Small intestine (tissue), 7 donors: ENCODE results near the gene RERE. TPM values are rescaled to one million over a fixed set of nuclear protein-coding genes. Genes with fewer than 3 reads are reported as not detected.

Experiments
- DNase-seq, 2 donors: peaks; one replicate each; pipeline versions ENCODE4 v3.0.0 to v3.0.0-alpha.2; 2013
- FAIRE-seq: peaks from 2 replicates; lab custom pipeline; 2012; peaks lifted over from hg19 to GRCh38; lab: Jason Lieb, UNC
- H3K27ac ChIP-seq, 3 donors: one replicate each; pipeline ENCODE4 v1.5.1; 2013; ENCODE audit warnings: low read length in 2 of 3, mild to moderate bottlenecking in 2 of 3, control low read depth in 1 of 3, inconsistent platforms in 1 of 3, low read depth in 1 of 3, moderate library complexity in 1 of 3
- H3K27me3 ChIP-seq, 3 donors: one replicate each; pipeline ENCODE4 v1.6.1; 2013; ENCODE audit warnings: low read length in 3 of 3, inconsistent platforms in 1 of 3; ENCODE audit not compliant: control insufficient read depth in 3 of 3, insufficient read depth in 3 of 3
- H3K36me3 ChIP-seq, 3 donors: one replicate each; pipeline ENCODE4 v1.6.1; 2013; ENCODE audit warnings: low read length in 3 of 3, inconsistent platforms in 1 of 3, low read depth in 1 of 3, mild to moderate bottlenecking in 1 of 3, moderate library complexity in 1 of 3; ENCODE audit not compliant: control insufficient read depth in 3 of 3, insufficient read depth in 2 of 3
- H3K4me1 ChIP-seq, 3 donors: one replicate each; pipeline ENCODE4 v1.6.1; 2013; ENCODE audit warnings: low read length in 2 of 3, inconsistent platforms in 1 of 3, low read depth in 1 of 3, mild to moderate bottlenecking in 1 of 3, moderate library complexity in 1 of 3; ENCODE audit not compliant: control insufficient read depth in 3 of 3, insufficient read depth in 2 of 3
- H3K4me3 ChIP-seq, 3 donors: one replicate each; pipeline ENCODE4 v1.5.1; 2013; ENCODE audit warnings: low read length in 3 of 3, control low read depth in 1 of 3, inconsistent platforms in 1 of 3, low read depth in 1 of 3, mild to moderate bottlenecking in 1 of 3, moderate library complexity in 1 of 3
- H3K9me3 ChIP-seq, 2 donors: one replicate each; pipeline ENCODE4 v1.6.1; 2013; ENCODE audit warnings: low read depth in 1 of 2, low read length in 1 of 2; ENCODE audit not compliant: control insufficient read depth in 2 of 2, insufficient read depth in 1 of 2
- WGBS, 3 donors: extraction: QIAGEN DNeasy Blood & Tissue Kit; methylation state at CpG; one replicate each; pipeline ENCODE4 v1.1.7; 2013; 5-methylcytosine and 5-hydroxymethylcytosine counted together
- polyA plus RNA-seq, 4 donors: library from polyadenylated mRNA; stranded (reverse) in 3 of 4; unstranded in 1 of 4; fragments of 200-250 nt in 3 of 4; fragments of 120-200 nt in 1 of 4; gene quantifications; one replicate each; pipeline versions ENCODE4 v1.2.1 to v1.2.3, GENCODE V29; 2013
- donor health status: healthy with polysubstance abuse.
- donor health status: control.
- donor health status: control.
- donor health status: Bipolar disorder and iron deficiency.
- donor health status: healthy.

Gene RERE
- polyA plus RNA-seq, 4 donors = 19.5 to 66.8 (median 25.8) TPM

- Histone ChIP-seq H3K4me1 (peaks cover 10 to 59% (median 58%) of the 10 kb centered on the region in 3 donors), H3K27me3 (no peaks in the 10 kb centered on the region), H3K27ac (no peak overlapping the region), H3K4me3 (peak overlapping the region in 1 of 3 donors; percentile 9), H3K9me3 (no peaks in the 10 kb centered on the region), H3K36me3 (no peaks in the 10 kb centered on the region)
- WGBS, 3 donors = 83 to 86% (median 84%) methylated on average over 4 of the region's 4 CpGs
- FAIRE-seq (no peak), DNase-seq (no peak)
These were observed 152.6 kb downstream of the RERE start for GRCh38 chr1:8664887-8665286.

GRCh38 chr1:8663915-8664329, 153.5 kb downstream of the RERE start:
- no peak overlapping the region for H3K4me3 ChIP-seq
- 6 to 13% (median 7%) methylated on average over 2 of the region's 2 CpGs for WGBS, 3 donors
- peak overlapping the region; percentile 22 to 68 (median 26) for H3K27ac ChIP-seq
- peak; percentile 75 to 76 for DNase-seq
- H3K36me3 ChIP-seq = no peaks in the 10 kb centered on the region
- no peaks in the 10 kb centered on the region for H3K9me3 ChIP-seq
- H3K27me3 ChIP-seq = no peaks in the 10 kb centered on the region
- FAIRE-seq = no peak
- peaks cover 10 to 59% (median 58%) of the 10 kb centered on the region in 3 donors for H3K4me1 ChIP-seq

- no peaks in the 10 kb centered on the region for H3K9me3 ChIP-seq
- FAIRE-seq (no peak), DNase-seq (no peak)
- no peaks in the 10 kb centered on the region for H3K36me3 ChIP-seq
- WGBS, 3 donors = 77 to 84% (median 82%) methylated on average over 4 of the region's 4 CpGs
- peak overlapping the region; percentile 3 to 68 (median 22) for H3K27ac ChIP-seq
- H3K27me3 ChIP-seq = no peaks in the 10 kb centered on the region
- H3K4me3 ChIP-seq = no peak overlapping the region
- peaks cover 10 to 58% (median 58%) of the 10 kb centered on the region in 3 donors for H3K4me1 ChIP-seq
These were observed 154.2 kb downstream of the RERE start for GRCh38 chr1:8663090-8663802.

GRCh38 chr1:8662380-8663072, 154.9 kb downstream of the RERE start:
- H3K36me3 ChIP-seq = peaks cover 0 to 1% (median 0%) of the 10 kb centered on the region in 3 donors
- DNase-seq = no peak
- H3K4me1 ChIP-seq = peaks cover 10 to 56% (median 55%) of the 10 kb centered on the region in 3 donors
- H3K27ac ChIP-seq = peak overlapping the region in 1 of 3 donors; percentile 66
- no peaks in the 10 kb centered on the region for H3K27me3 ChIP-seq
- H3K4me3 ChIP-seq = no peak overlapping the region
- H3K9me3 ChIP-seq = no peaks in the 10 kb centered on the region
- 96 to 97% (median 97%) methylated on average over 4 of the region's 4 CpGs for WGBS, 3 donors
- no peak for FAIRE-seq

GRCh38 chr1:8661185-8662110, 156.0 kb downstream of the RERE start:
- H3K9me3 ChIP-seq = no peaks in the 10 kb centered on the region
- H3K27ac ChIP-seq = peak overlapping the region in 2 of 3 donors; percentile 61 to 83
- DNase-seq (peak; percentile 20 to 50), FAIRE-seq (no peak)
- peaks cover 10 to 50% (median 48%) of the 10 kb centered on the region in 3 donors for H3K4me1 ChIP-seq
- no peaks in the 10 kb centered on the region for H3K27me3 ChIP-seq
- no peak overlapping the region for H3K4me3 ChIP-seq
- H3K36me3 ChIP-seq = peaks cover 0 to 3% (median 0%) of the 10 kb centered on the region in 3 donors
- 12 to 38% (median 36%) methylated on average over 8 of the region's 8 CpGs for WGBS, 3 donors

GRCh38 chr1:8660411-8660828, 157.0 kb downstream of the RERE start:
- DNase-seq (no peak), FAIRE-seq (no peak)
- Histone ChIP-seq H3K9me3 (no peaks in the 10 kb centered on the region), H3K27ac (peak overlapping the region in 1 of 3 donors; percentile 1), H3K36me3 (peaks cover 0 to 6% (median 0%) of the 10 kb centered on the region in 3 donors), H3K27me3 (no peaks in the 10 kb centered on the region), H3K4me3 (no peak overlapping the region), H3K4me1 (peaks cover 10 to 43% (median 40%) of the 10 kb centered on the region in 3 donors)
- 47 to 76% (median 75%) methylated on average over 5 of the region's 5 CpGs for WGBS, 3 donors

GRCh38 chr1:8659593-8659992, 157.8 kb downstream of the RERE start:
- H3K36me3 ChIP-seq = peaks cover 0 to 7% (median 0%) of the 10 kb centered on the region in 3 donors
- H3K4me1 ChIP-seq = peaks cover 10 to 40% (median 37%) of the 10 kb centered on the region in 3 donors
- FAIRE-seq (no peak), DNase-seq (no peak)
- H3K4me3 ChIP-seq = no peak overlapping the region
- no peaks in the 10 kb centered on the region for H3K27me3 ChIP-seq
- no peak overlapping the region for H3K27ac ChIP-seq
- H3K9me3 ChIP-seq = no peaks in the 10 kb centered on the region

- Histone ChIP-seq H3K36me3 (peaks cover 0 to 17% (median 0%) of the 10 kb centered on the region in 3 donors), H3K27me3 (no peaks in the 10 kb centered on the region), H3K4me3 (no peak overlapping the region), H3K4me1 (peaks cover 0 to 7% (median 3%) of the 10 kb centered on the region in 3 donors), H3K27ac (no peak overlapping the region), H3K9me3 (no peaks in the 10 kb centered on the region)
- 88 to 93% (median 92%) methylated on average over 4 of the region's 4 CpGs for WGBS, 3 donors
- DNase-seq (no peak), FAIRE-seq (no peak)
These were observed 163.6 kb downstream of the RERE start for GRCh38 chr1:8653878-8654277.
